ENCODE results near the gene RBSN. TPM values are rescaled to one million over a fixed set of nuclear protein-coding genes. Genes with fewer than 3 reads are reported as not detected.
A peak's percentile ranks its signal among the peaks of the same experiment; 100 is the strongest.

The RBSN gene
- total RNA-seq, 1 donor from 2014 or later = 25.7 TPM

DNA sequence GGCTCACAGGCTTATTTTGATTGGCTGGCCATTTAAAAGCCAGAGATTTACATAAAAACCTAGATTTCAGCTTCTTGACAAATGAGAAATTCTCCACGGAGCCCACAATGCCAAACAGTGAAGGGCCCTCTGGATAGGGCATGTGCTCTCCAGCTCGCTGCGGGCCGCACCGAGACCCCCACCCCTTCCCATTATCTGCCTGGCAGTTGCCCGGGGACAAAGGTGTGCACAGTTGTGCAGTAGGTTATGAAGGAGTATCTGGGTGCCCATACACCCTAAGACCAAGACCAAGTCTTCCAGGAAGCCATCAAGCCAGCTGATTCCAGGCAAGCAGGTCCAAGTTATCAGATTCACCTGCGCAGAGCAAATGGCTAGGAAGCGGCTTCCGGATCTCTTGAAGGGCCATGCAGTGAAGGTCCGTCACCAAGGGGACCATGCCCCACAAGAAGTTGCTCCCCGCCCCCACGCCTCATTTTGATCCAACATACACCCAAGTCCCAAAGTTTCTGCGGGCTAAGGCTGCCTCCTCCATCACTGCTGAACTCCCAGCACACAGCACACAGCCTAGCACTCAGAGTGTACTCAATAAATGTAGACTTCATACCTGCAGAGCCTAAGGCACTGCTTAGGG, 35.2 kb downstream of the RBSN start:
- peaks cover 22% of the 10 kb centered on the region for H3K4me1 Mint-ChIP-seq (ENCODE audit: unreplicated experiment)

GRCh38 chr3:15063238-15063637, 35.7 kb downstream of the RBSN start:
- Mint-ChIP-seq H3K4me3 (ENCODE audit: unreplicated experiment) (peak overlapping the region; percentile 47), H3K4me1 (ENCODE audit: unreplicated experiment) (peaks cover 22% of the 10 kb centered on the region), H3K9me3 (ENCODE audit: unreplicated experiment) (no peaks in the 10 kb centered on the region), H3K27ac (ENCODE audit: unreplicated experiment) (peak overlapping the region; percentile 30), H3K27me3 (ENCODE audit: unreplicated experiment) (peaks cover 12% of the 10 kb centered on the region), H3K36me3 (ENCODE audit: low read depth, unreplicated experiment) (peaks cover 25% of the 10 kb centered on the region)
- TF ChIP-seq, protein P1, sequence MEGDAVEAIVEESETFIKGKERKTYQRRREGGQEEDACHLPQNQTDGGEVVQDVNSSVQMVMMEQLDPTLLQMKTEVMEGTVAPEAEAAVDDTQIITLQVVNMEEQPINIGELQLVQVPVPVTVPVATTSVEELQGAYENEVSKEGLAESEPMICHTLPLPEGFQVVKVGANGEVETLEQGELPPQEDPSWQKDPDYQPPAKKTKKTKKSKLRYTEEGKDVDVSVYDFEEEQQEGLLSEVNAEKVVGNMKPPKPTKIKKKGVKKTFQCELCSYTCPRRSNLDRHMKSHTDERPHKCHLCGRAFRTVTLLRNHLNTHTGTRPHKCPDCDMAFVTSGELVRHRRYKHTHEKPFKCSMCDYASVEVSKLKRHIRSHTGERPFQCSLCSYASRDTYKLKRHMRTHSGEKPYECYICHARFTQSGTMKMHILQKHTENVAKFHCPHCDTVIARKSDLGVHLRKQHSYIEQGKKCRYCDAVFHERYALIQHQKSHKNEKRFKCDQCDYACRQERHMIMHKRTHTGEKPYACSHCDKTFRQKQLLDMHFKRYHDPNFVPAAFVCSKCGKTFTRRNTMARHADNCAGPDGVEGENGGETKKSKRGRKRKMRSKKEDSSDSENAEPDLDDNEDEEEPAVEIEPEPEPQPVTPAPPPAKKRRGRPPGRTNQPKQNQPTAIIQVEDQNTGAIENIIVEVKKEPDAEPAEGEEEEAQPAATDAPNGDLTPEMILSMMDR (IDR thresholded peaks at IDR 0.05; ENCODE audit: unreplicated experiment) = no peak
- no peak for DNase-seq (ENCODE audit: low spot score)

More for the DNA sequence above, 35.2 kb downstream of the RBSN start:
- TF ChIP-seq, protein P1 (IDR thresholded peaks at IDR 0.05; ENCODE audit: unreplicated experiment) = no peak
- Mint-ChIP-seq H3K4me3 (ENCODE audit: unreplicated experiment) (peak overlapping the region; percentile 91), H3K36me3 (ENCODE audit: low read depth, unreplicated experiment) (peaks cover 23% of the 10 kb centered on the region), H3K27me3 (ENCODE audit: unreplicated experiment) (peaks cover 14% of the 10 kb centered on the region), H3K27ac (ENCODE audit: unreplicated experiment) (no peak overlapping the region), H3K9me3 (ENCODE audit: unreplicated experiment) (no peaks in the 10 kb centered on the region)
- no peak for DNase-seq (ENCODE audit: low spot score)

DNA sequence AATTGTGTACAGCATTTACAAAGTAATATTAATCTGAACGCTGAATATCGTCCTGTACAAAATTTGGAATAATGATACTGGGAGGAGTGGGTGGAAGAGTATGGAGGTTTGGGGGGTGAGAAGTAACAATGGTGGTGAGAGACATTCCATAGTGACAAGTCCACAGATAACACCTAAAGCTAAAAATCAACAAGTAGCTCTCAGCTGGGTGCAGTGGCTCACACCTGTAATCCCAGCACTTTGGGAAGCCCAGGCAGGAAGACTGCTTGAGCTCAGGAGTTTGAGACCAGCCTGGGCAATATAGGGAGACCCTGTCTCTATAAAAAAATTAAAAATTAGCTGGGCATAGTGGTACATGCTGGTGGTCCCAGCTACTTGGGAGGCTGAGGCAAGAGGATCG, 38.9 kb downstream of the RBSN start:
- TF ChIP-seq, protein P1 (IDR thresholded peaks at IDR 0.05; ENCODE audit: unreplicated experiment) = no peak
- Mint-ChIP-seq H3K27me3 (ENCODE audit: unreplicated experiment) (peaks cover 10% of the 10 kb centered on the region), H3K27ac (ENCODE audit: unreplicated experiment) (peak overlapping the region; percentile 67), H3K4me3 (ENCODE audit: unreplicated experiment) (peak overlapping the region; percentile 65), H3K4me1 (ENCODE audit: unreplicated experiment) (peaks cover 15% of the 10 kb centered on the region), H3K9me3 (ENCODE audit: unreplicated experiment) (no peaks in the 10 kb centered on the region), H3K36me3 (ENCODE audit: low read depth, unreplicated experiment) (peaks cover 31% of the 10 kb centered on the region)
- no peak for DNase-seq (ENCODE audit: low spot score)

- peaks cover 2% of the 10 kb centered on the region for H3K4me1 Mint-ChIP-seq (ENCODE audit: unreplicated experiment)
- H3K9me3 Mint-ChIP-seq (ENCODE audit: unreplicated experiment) = no peaks in the 10 kb centered on the region
- TF ChIP-seq, protein P1 (IDR thresholded peaks at IDR 0.05; ENCODE audit: unreplicated experiment) = no peak
- H3K27ac Mint-ChIP-seq (ENCODE audit: unreplicated experiment) = no peak overlapping the region
- DNase-seq (ENCODE audit: low spot score) = no peak
- H3K27me3 Mint-ChIP-seq (ENCODE audit: unreplicated experiment) = peaks cover 4% of the 10 kb centered on the region
- peaks cover 34% of the 10 kb centered on the region for H3K36me3 Mint-ChIP-seq (ENCODE audit: low read depth, unreplicated experiment)
- H3K4me3 Mint-ChIP-seq (ENCODE audit: unreplicated experiment) = no peak overlapping the region
These were observed 42.1 kb downstream of the RBSN start for GRCh38 chr3:15056676-15057404.

GRCh38 chr3:15055019-15055557, 43.9 kb downstream of the RBSN start:
- peaks cover 38% of the 10 kb centered on the region for H3K36me3 Mint-ChIP-seq (ENCODE audit: low read depth, unreplicated experiment)
- no peak for DNase-seq (ENCODE audit: low spot score)
- TF ChIP-seq, protein P1 (IDR thresholded peaks at IDR 0.05; ENCODE audit: unreplicated experiment) = no peak
- H3K4me1 Mint-ChIP-seq (ENCODE audit: unreplicated experiment) = peaks cover 2% of the 10 kb centered on the region
- no peak overlapping the region for H3K4me3 Mint-ChIP-seq (ENCODE audit: unreplicated experiment)
- no peaks in the 10 kb centered on the region for H3K9me3 Mint-ChIP-seq (ENCODE audit: unreplicated experiment)
- peaks cover 9% of the 10 kb centered on the region for H3K27me3 Mint-ChIP-seq (ENCODE audit: unreplicated experiment)
- no peak overlapping the region for H3K27ac Mint-ChIP-seq (ENCODE audit: unreplicated experiment)

Measured in endothelial cell (in vitro differentiated cells).